Ectodermal cell (in vitro differentiated cells): ENCODE data around the gene CTNNA1.

ENCODE experiments used
- H3K27ac ChIP-seq: 2 replicates; pipeline ENCODE4 v1.7.0; 2013; ENCODE audit warnings: mild to moderate bottlenecking, low read depth, low read length; ENCODE audit not compliant: insufficient read depth, poor library complexity, severe bottlenecking
- H3K27me3 ChIP-seq: 2 replicates; pipeline ENCODE4 v1.7.0; 2013; ENCODE audit warnings: mild to moderate bottlenecking, low read length; ENCODE audit not compliant: insufficient read depth, control insufficient read depth, poor library complexity, severe bottlenecking
- H3K36me3 ChIP-seq: one replicate; pipeline ENCODE4 v1.7.0; 2013; ENCODE audit warnings: low read length; ENCODE audit not compliant: control insufficient read depth, insufficient read depth
- H3K4me1 ChIP-seq: one replicate; pipeline ENCODE4 v1.7.0; 2013; ENCODE audit warnings: low read length; ENCODE audit not compliant: control insufficient read depth, insufficient read depth
- H3K4me3 ChIP-seq: 2 replicates; pipeline ENCODE4 v1.7.0; 2013; ENCODE audit warnings: low read depth, low read length, control low read depth; ENCODE audit not compliant: insufficient read depth
- H3K9me3 ChIP-seq: 2 replicates; pipeline ENCODE4 v1.7.0; 2013; ENCODE audit warnings: mild to moderate bottlenecking, low read length, moderate library complexity; ENCODE audit not compliant: control insufficient read depth
- WGBS, 2 experiments: methylation state at CpG; one replicate each; pipeline ENCODE4 v1.1.7; 2013; ENCODE audit warnings: missing lambda C conversion rate in 2 of 2; 5-methylcytosine and 5-hydroxymethylcytosine counted together

Gene CTNNA1

GRCh38 chr5:138951091-138951985 lies 198.1 kb downstream of the CTNNA1 start:
- Histone ChIP-seq H3K27ac (no peak overlapping the region), H3K9me3 (no peaks in the 10 kb centered on the region), H3K4me1 (peaks cover 56% of the 10 kb centered on the region), H3K36me3 (no peaks in the 10 kb centered on the region), H3K27me3 (no peaks in the 10 kb centered on the region), H3K4me3 (no peak overlapping the region)
- 92 to 96% methylated on average over 18 of the region's 18 CpGs for WGBS, 2 experiments

- no peak overlapping the region for H3K27ac ChIP-seq
- no peaks in the 10 kb centered on the region for H3K27me3 ChIP-seq
- 91 to 93% methylated on average over 17 of the region's 17 CpGs for WGBS, 2 experiments
- H3K4me1 ChIP-seq, result peaks cover 48% of the 10 kb centered on the region
- no peaks in the 10 kb centered on the region for H3K36me3 ChIP-seq
- H3K9me3 ChIP-seq, result no peaks in the 10 kb centered on the region
- H3K4me3 ChIP-seq, result no peak overlapping the region
Observed at GRCh38 chr5:138951986-138952735, 198.9 kb downstream of the CTNNA1 start.

- WGBS, 2 experiments, result 89 to 94% methylated on average over 6 of the region's 6 CpGs
- Histone ChIP-seq H3K4me1 (peaks cover 47% of the 10 kb centered on the region), H3K4me3 (no peak overlapping the region), H3K27me3 (no peaks in the 10 kb centered on the region), H3K36me3 (no peaks in the 10 kb centered on the region), H3K9me3 (no peaks in the 10 kb centered on the region), H3K27ac (no peak overlapping the region)
Observed at GRCh38 chr5:138952962-138953361, 199.7 kb downstream of the CTNNA1 start.

DNA sequence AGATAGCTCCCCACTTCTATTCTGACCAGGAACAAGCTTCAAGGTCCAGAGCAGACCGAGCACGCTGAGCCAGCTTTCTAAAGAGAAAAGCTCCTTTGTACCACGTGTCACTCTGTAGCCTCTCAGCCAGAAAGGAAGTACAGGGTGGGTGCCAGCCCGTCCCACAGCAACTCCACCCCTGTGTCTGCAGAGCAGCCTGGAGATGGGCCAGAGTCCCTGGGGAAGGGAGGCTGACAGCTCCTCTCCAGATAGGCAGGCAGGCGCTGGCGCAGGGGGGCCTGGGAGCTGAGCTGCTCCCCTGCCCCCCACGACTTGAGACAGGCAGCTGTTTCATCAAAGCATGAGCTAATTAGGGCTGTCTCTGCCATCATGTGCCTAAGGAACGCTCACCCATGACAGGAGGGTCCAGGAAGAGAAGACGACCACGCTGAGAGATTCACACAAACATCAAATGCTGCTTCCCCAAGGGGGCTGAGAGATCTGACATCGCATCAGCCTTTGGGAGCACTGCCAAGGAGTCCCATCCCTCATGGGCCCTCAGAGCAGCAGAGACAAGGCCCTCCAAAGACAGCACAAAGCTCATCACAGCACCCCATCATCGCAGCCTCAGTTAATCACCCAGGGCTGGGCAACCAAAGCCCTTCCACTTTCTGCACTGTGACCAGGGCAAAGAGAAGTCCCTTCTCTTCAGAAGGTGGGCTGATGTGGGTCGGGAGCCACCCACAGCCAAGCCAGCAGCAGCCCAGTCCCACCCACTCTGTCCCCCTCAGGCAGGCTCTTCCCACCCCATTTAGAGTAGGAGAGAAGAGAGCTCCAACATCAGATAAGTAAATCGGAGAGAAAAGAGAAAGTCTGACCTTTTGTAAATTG lies 200.4 kb downstream of the CTNNA1 start:
- WGBS, 2 experiments, result 75 to 82% methylated on average over 14 of the region's 14 CpGs
- H3K4me1 ChIP-seq, result peaks cover 42% of the 10 kb centered on the region
- no peaks in the 10 kb centered on the region for H3K36me3 ChIP-seq
- no peak overlapping the region for H3K4me3 ChIP-seq
- H3K9me3 ChIP-seq, result no peaks in the 10 kb centered on the region
- no peaks in the 10 kb centered on the region for H3K27me3 ChIP-seq
- H3K27ac ChIP-seq, result no peak overlapping the region

DNA sequence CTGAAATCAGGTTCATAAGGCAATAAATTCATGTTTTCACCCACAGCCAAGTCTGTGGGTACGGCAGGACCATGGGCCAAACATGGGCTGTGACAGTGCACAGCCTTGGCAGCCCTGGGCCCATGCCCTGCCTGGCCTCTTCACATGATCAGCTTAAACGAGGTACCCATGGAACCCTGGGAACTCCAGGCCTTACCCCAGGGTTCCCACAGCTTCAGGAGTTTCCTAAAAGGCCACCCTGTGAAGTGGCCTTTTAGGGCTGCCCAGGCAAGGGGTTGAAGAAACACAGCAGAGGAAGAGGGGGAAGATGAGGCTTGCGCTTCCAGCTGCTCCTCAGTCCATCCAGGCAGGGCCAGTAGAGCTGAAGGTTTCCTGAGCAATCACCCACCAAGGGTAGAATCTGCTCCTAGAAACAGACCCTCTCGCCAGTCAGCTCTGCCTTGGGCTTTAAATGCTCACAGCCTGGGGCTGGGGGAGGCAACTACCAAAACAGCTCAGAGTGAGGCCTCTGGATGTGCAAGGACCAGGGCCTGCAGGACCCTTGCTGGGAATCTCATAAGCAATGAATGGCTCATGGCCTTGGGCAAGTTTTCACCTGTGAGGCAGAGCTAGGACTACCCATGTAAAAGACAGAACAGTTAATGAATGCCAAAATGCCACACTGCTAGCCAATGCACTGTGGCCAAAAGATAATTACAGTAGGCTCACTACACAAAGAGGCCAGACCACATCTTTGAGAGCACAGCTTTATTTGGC lies 201.2 kb downstream of the CTNNA1 start:
- Histone ChIP-seq H3K4me1 (peaks cover 36% of the 10 kb centered on the region), H3K36me3 (no peaks in the 10 kb centered on the region), H3K27ac (no peak overlapping the region), H3K9me3 (no peaks in the 10 kb centered on the region), H3K4me3 (no peak overlapping the region), H3K27me3 (no peaks in the 10 kb centered on the region)
- 87 to 94% methylated on average over 4 of the region's 4 CpGs for WGBS, 2 experiments

GRCh38 chr5:138955013-138955660 lies 201.9 kb downstream of the CTNNA1 start:
- Histone ChIP-seq H3K27ac (no peak overlapping the region), H3K36me3 (no peaks in the 10 kb centered on the region), H3K27me3 (no peaks in the 10 kb centered on the region), H3K4me1 (peaks cover 36% of the 10 kb centered on the region), H3K9me3 (no peaks in the 10 kb centered on the region), H3K4me3 (no peak overlapping the region)
- 83 to 85% methylated on average over 12 of the region's 12 CpGs for WGBS, 2 experiments

DNA sequence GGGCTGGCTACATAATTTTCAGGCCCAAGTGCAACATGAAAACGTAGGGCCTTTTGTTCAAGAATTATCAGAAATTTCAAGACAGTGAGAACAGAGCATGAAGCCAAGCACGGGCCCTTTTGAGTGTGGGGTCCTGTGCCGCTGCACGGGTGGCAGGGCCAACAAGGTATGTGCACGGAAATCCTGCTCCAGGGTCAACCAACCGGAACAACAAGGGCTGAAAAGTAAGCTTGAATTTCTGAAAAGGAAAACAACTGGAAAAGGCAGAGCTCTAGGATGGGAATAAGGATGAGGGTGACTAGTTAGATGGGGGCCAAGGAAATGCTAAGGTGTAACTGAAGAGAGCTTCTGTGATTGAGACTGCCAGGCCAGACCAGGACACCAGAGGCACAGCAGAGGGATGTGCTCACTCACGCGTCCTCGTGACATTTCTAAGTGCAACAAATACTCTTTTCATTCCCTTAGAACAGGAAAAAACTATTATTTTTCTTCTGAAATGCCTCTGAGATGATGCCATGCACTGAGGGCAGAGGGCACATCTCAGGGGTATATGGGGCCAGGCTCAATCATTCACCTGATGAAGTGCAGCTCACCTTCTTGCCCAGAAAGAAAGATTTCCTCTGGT lies 202.6 kb downstream of the CTNNA1 start:
- H3K36me3 ChIP-seq, result no peaks in the 10 kb centered on the region
- no peak overlapping the region for H3K4me3 ChIP-seq
- H3K27me3 ChIP-seq, result no peaks in the 10 kb centered on the region
- H3K9me3 ChIP-seq, result no peaks in the 10 kb centered on the region
- no peak overlapping the region for H3K27ac ChIP-seq
- H3K4me1 ChIP-seq, result peaks cover 36% of the 10 kb centered on the region
- 89 to 90% methylated on average over 9 of the region's 9 CpGs for WGBS, 2 experiments

DNA sequence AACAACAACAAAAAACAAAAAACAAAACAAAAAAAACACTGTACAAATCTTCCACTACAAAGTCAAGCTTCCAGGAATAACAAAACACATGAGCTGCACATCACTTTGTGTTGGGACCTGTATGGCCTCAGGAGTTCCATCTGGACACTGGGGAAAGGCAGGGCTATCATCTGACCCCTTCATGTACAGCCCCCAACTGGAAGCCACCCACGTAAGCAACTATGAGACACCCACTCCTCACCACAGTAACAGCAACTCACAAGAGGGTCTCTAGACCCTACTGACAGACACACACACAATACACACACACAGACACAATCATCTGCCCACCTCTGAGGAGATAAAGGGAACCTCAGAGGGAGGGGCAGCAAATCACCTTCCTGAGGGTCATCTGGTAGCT lies 203.6 kb downstream of the CTNNA1 start:
- 87 to 90% methylated on average over 1 of the region's 1 CpG for WGBS, 2 experiments
- Histone ChIP-seq H3K9me3 (no peaks in the 10 kb centered on the region), H3K4me3 (no peak overlapping the region), H3K36me3 (no peaks in the 10 kb centered on the region), H3K27me3 (no peaks in the 10 kb centered on the region), H3K27ac (no peak overlapping the region), H3K4me1 (peaks cover 43% of the 10 kb centered on the region)
